ENCODE measurements around the gene DNAH14. TPM values are rescaled to one million over a fixed set of nuclear protein-coding genes. Genes with fewer than 3 reads are reported as not detected.
"Not testable (repeated sequence)": the region's sequence is repeated elsewhere in the genome, so short reads cannot be mapped to it uniquely, and the experiment has no call there.

Gene DNAH14
- polyA plus RNA-seq, 2 donors, result 1.1 to 2.1 TPM

GRCh38 chr1:224981922-224982354 is 52.5 kb downstream of the DNAH14 start:
- H3K36me3 ChIP-seq (ENCODE audit: control insufficient read depth in 2 of 2, insufficient read depth in 2 of 2, low read length in 1 of 2); H3K4me3 ChIP-seq (ENCODE audit: low read depth in 1 of 2, low read length in 2 of 2); H3K27ac ChIP-seq (ENCODE audit: low read depth in 2 of 2, low read length in 1 of 2); H3K4me1 ChIP-seq (ENCODE audit: control insufficient read depth in 2 of 2, insufficient read depth in 2 of 2, low read length in 1 of 2); H3K9me3 ChIP-seq (ENCODE audit: control insufficient read depth in 2 of 2, insufficient read depth in 1 of 2, low read depth in 1 of 2, low read length in 1 of 2); H3K27me3 ChIP-seq (ENCODE audit: control insufficient read depth in 1 of 2, insufficient read depth in 2 of 2, low read length in 2 of 2): not testable (repeated sequence)
- 29 to 38% methylated on average over 1 of the region's 1 CpG for WGBS, 2 donors

- Histone ChIP-seq H3K36me3 (ENCODE audit: control insufficient read depth in 2 of 2, insufficient read depth in 2 of 2, low read length in 1 of 2) (no peaks in the 10 kb centered on the region), H3K4me1 (ENCODE audit: control insufficient read depth in 2 of 2, insufficient read depth in 2 of 2, low read length in 1 of 2) (no peaks in the 10 kb centered on the region), H3K27me3 (ENCODE audit: control insufficient read depth in 1 of 2, insufficient read depth in 2 of 2, low read length in 2 of 2) (no peaks in the 10 kb centered on the region), H3K4me3 (ENCODE audit: low read depth in 1 of 2, low read length in 2 of 2) (no peak overlapping the region), H3K27ac (ENCODE audit: low read depth in 2 of 2, low read length in 1 of 2) (no peak overlapping the region), H3K9me3 (ENCODE audit: control insufficient read depth in 2 of 2, insufficient read depth in 1 of 2, low read depth in 1 of 2, low read length in 1 of 2) (no peaks in the 10 kb centered on the region)
- WGBS, 2 donors, result 90 to 91% methylated on average over 6 of the region's 6 CpGs
These were observed 58.6 kb downstream of the DNAH14 start for GRCh38 chr1:224988042-224988441.

- 41 to 60% methylated on average over 1 of the region's 1 CpG for WGBS, 2 donors
These were observed 60.1 kb downstream of the DNAH14 start for GRCh38 chr1:224989615-224990014.

GRCh38 chr1:224991550-224991949 is 62.1 kb downstream of the DNAH14 start:
- H3K4me3 ChIP-seq (ENCODE audit: low read depth in 1 of 2, low read length in 2 of 2); H3K27me3 ChIP-seq (ENCODE audit: control insufficient read depth in 1 of 2, insufficient read depth in 2 of 2, low read length in 2 of 2); H3K27ac ChIP-seq (ENCODE audit: low read depth in 2 of 2, low read length in 1 of 2); H3K9me3 ChIP-seq (ENCODE audit: control insufficient read depth in 2 of 2, insufficient read depth in 1 of 2, low read depth in 1 of 2, low read length in 1 of 2); H3K36me3 ChIP-seq (ENCODE audit: control insufficient read depth in 2 of 2, insufficient read depth in 2 of 2, low read length in 1 of 2); H3K4me1 ChIP-seq (ENCODE audit: control insufficient read depth in 2 of 2, insufficient read depth in 2 of 2, low read length in 1 of 2): not testable (repeated sequence)
- WGBS, 2 donors, result 97% methylated on average over 5 of the region's 5 CpGs

More at GRCh38 chr1:224989615-224990014, 60.1 kb downstream of the DNAH14 start:
- H3K4me1 ChIP-seq (ENCODE audit: control insufficient read depth in 2 of 2, insufficient read depth in 2 of 2, low read length in 1 of 2), result no peaks in the 10 kb centered on the region
- no peaks in the 10 kb centered on the region for H3K9me3 ChIP-seq (ENCODE audit: control insufficient read depth in 2 of 2, insufficient read depth in 1 of 2, low read depth in 1 of 2, low read length in 1 of 2)
- no peak overlapping the region for H3K4me3 ChIP-seq (ENCODE audit: low read depth in 1 of 2, low read length in 2 of 2)
- no peaks in the 10 kb centered on the region for H3K36me3 ChIP-seq (ENCODE audit: control insufficient read depth in 2 of 2, insufficient read depth in 2 of 2, low read length in 1 of 2)
- no peak overlapping the region for H3K27ac ChIP-seq (ENCODE audit: low read depth in 2 of 2, low read length in 1 of 2)
- no peaks in the 10 kb centered on the region for H3K27me3 ChIP-seq (ENCODE audit: control insufficient read depth in 1 of 2, insufficient read depth in 2 of 2, low read length in 2 of 2)

GRCh38 chr1:224995602-224996001 is 66.1 kb downstream of the DNAH14 start:
- no peaks in the 10 kb centered on the region for H3K27me3 ChIP-seq (ENCODE audit: control insufficient read depth in 1 of 2, insufficient read depth in 2 of 2, low read length in 2 of 2)
- no peaks in the 10 kb centered on the region for H3K36me3 ChIP-seq (ENCODE audit: control insufficient read depth in 2 of 2, insufficient read depth in 2 of 2, low read length in 1 of 2)
- WGBS, 2 donors, result 93 to 95% methylated on average over 1 of the region's 1 CpG
- H3K4me3 ChIP-seq (ENCODE audit: low read depth in 1 of 2, low read length in 2 of 2), result no peak overlapping the region
- no peaks in the 10 kb centered on the region for H3K9me3 ChIP-seq (ENCODE audit: control insufficient read depth in 2 of 2, insufficient read depth in 1 of 2, low read depth in 1 of 2, low read length in 1 of 2)
- no peaks in the 10 kb centered on the region for H3K4me1 ChIP-seq (ENCODE audit: control insufficient read depth in 2 of 2, insufficient read depth in 2 of 2, low read length in 1 of 2)
- H3K27ac ChIP-seq (ENCODE audit: low read depth in 2 of 2, low read length in 1 of 2), result no peak overlapping the region

GRCh38 chr1:224996266-224996665 is 66.8 kb downstream of the DNAH14 start:
- H3K27ac ChIP-seq (ENCODE audit: low read depth in 2 of 2, low read length in 1 of 2), result no peak overlapping the region
- H3K27me3 ChIP-seq (ENCODE audit: control insufficient read depth in 1 of 2, insufficient read depth in 2 of 2, low read length in 2 of 2), result no peaks in the 10 kb centered on the region
- H3K9me3 ChIP-seq (ENCODE audit: control insufficient read depth in 2 of 2, insufficient read depth in 1 of 2, low read depth in 1 of 2, low read length in 1 of 2), result no peaks in the 10 kb centered on the region
- no peaks in the 10 kb centered on the region for H3K4me1 ChIP-seq (ENCODE audit: control insufficient read depth in 2 of 2, insufficient read depth in 2 of 2, low read length in 1 of 2)
- H3K36me3 ChIP-seq (ENCODE audit: control insufficient read depth in 2 of 2, insufficient read depth in 2 of 2, low read length in 1 of 2), result no peaks in the 10 kb centered on the region
- WGBS, 2 donors, result 86 to 88% methylated on average over 1 of the region's 1 CpG
- no peak overlapping the region for H3K4me3 ChIP-seq (ENCODE audit: low read depth in 1 of 2, low read length in 2 of 2)

GRCh38 chr1:224998185-224998584 is 68.7 kb downstream of the DNAH14 start:
- Histone ChIP-seq H3K9me3 (ENCODE audit: control insufficient read depth in 2 of 2, insufficient read depth in 1 of 2, low read depth in 1 of 2, low read length in 1 of 2) (no peaks in the 10 kb centered on the region), H3K36me3 (ENCODE audit: control insufficient read depth in 2 of 2, insufficient read depth in 2 of 2, low read length in 1 of 2) (no peaks in the 10 kb centered on the region), H3K4me3 (ENCODE audit: low read depth in 1 of 2, low read length in 2 of 2) (no peak overlapping the region), H3K27ac (ENCODE audit: low read depth in 2 of 2, low read length in 1 of 2) (no peak overlapping the region), H3K4me1 (ENCODE audit: control insufficient read depth in 2 of 2, insufficient read depth in 2 of 2, low read length in 1 of 2) (no peaks in the 10 kb centered on the region), H3K27me3 (ENCODE audit: control insufficient read depth in 1 of 2, insufficient read depth in 2 of 2, low read length in 2 of 2) (no peaks in the 10 kb centered on the region)
- 78 to 85% methylated on average over 2 of the region's 2 CpGs for WGBS, 2 donors

- Histone ChIP-seq H3K36me3 (ENCODE audit: control insufficient read depth in 2 of 2, insufficient read depth in 2 of 2, low read length in 1 of 2) (no peaks in the 10 kb centered on the region), H3K4me1 (ENCODE audit: control insufficient read depth in 2 of 2, insufficient read depth in 2 of 2, low read length in 1 of 2) (no peaks in the 10 kb centered on the region), H3K4me3 (ENCODE audit: low read depth in 1 of 2, low read length in 2 of 2) (no peak overlapping the region), H3K27ac (ENCODE audit: low read depth in 2 of 2, low read length in 1 of 2) (no peak overlapping the region), H3K27me3 (ENCODE audit: control insufficient read depth in 1 of 2, insufficient read depth in 2 of 2, low read length in 2 of 2) (no peaks in the 10 kb centered on the region), H3K9me3 (ENCODE audit: control insufficient read depth in 2 of 2, insufficient read depth in 1 of 2, low read depth in 1 of 2, low read length in 1 of 2) (no peaks in the 10 kb centered on the region)
- WGBS, 2 donors, result 98 to 100% methylated on average over 1 of the region's 1 CpG
These were observed 74.9 kb downstream of the DNAH14 start for GRCh38 chr1:225004396-225004795.

- not testable (repeated sequence) for H3K9me3 ChIP-seq (ENCODE audit: control insufficient read depth in 2 of 2, insufficient read depth in 1 of 2, low read depth in 1 of 2, low read length in 1 of 2); H3K4me3 ChIP-seq (ENCODE audit: low read depth in 1 of 2, low read length in 2 of 2); H3K4me1 ChIP-seq (ENCODE audit: control insufficient read depth in 2 of 2, insufficient read depth in 2 of 2, low read length in 1 of 2); H3K36me3 ChIP-seq (ENCODE audit: control insufficient read depth in 2 of 2, insufficient read depth in 2 of 2, low read length in 1 of 2); H3K27me3 ChIP-seq (ENCODE audit: control insufficient read depth in 1 of 2, insufficient read depth in 2 of 2, low read length in 2 of 2); H3K27ac ChIP-seq (ENCODE audit: low read depth in 2 of 2, low read length in 1 of 2)
- 91 to 95% methylated on average over 5 of the region's 5 CpGs for WGBS, 2 donors
These were observed 76.9 kb downstream of the DNAH14 start for GRCh38 chr1:225006352-225006751.

GRCh38 chr1:225008050-225008449 is 78.6 kb downstream of the DNAH14 start:
- 94 to 97% methylated on average over 5 of the region's 5 CpGs for WGBS, 2 donors
- not testable (repeated sequence) for H3K36me3 ChIP-seq (ENCODE audit: control insufficient read depth in 2 of 2, insufficient read depth in 2 of 2, low read length in 1 of 2)

More at GRCh38 chr1:225008050-225008449, 78.6 kb downstream of the DNAH14 start:
- not testable (repeated sequence) for H3K27me3 ChIP-seq (ENCODE audit: control insufficient read depth in 1 of 2, insufficient read depth in 2 of 2, low read length in 2 of 2); H3K27ac ChIP-seq (ENCODE audit: low read depth in 2 of 2, low read length in 1 of 2); H3K9me3 ChIP-seq (ENCODE audit: control insufficient read depth in 2 of 2, insufficient read depth in 1 of 2, low read depth in 1 of 2, low read length in 1 of 2); H3K4me1 ChIP-seq (ENCODE audit: control insufficient read depth in 2 of 2, insufficient read depth in 2 of 2, low read length in 1 of 2); H3K4me3 ChIP-seq (ENCODE audit: low read depth in 1 of 2, low read length in 2 of 2)
